ENCODE measurements around the gene ERAP2.

GRCh38 chr5:96837303-96837702, 39.0 kb upstream of the ERAP2 start:
- TF ChIP-seq CTCF (IDR thresholded peaks at IDR 0.05), result no peak
- TF ChIP-seq POLR2A (IDR thresholded peaks at IDR 0.05), result no peak
